ENCODE data around the gene SIGMAR1.

DNA sequence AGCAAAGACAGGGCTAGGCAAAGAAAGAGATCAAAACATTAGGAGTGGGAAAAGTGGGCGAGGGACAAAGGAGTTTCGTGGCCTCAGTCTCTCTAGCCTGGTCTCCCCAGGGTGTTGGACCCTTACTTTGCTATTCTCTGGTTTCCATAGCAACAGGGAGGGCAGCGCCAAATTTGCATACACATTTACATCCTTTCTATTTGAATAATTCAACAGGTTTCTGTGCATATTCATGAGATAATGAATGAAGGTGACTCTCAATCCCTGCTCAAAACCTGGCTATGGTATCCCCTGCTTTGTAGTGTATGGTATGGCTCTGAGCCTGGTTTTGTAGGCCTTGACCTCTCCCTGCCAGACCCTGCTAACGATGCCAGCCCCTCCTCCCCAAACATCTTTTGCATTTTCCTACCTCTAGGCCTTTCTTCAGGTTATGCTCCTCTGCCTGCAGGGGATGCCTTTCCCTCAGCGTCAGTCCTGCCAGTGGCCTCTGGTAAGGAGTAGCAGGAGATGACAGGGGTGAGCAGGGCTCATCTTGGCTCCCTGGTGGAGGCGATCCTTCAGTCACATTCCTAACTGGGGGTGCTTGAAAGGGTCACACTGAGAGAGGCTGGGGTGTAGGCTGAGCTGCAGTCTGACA is 35.5 kb downstream of the SIGMAR1 start:
- TF ChIP-seq, protein P1, sequence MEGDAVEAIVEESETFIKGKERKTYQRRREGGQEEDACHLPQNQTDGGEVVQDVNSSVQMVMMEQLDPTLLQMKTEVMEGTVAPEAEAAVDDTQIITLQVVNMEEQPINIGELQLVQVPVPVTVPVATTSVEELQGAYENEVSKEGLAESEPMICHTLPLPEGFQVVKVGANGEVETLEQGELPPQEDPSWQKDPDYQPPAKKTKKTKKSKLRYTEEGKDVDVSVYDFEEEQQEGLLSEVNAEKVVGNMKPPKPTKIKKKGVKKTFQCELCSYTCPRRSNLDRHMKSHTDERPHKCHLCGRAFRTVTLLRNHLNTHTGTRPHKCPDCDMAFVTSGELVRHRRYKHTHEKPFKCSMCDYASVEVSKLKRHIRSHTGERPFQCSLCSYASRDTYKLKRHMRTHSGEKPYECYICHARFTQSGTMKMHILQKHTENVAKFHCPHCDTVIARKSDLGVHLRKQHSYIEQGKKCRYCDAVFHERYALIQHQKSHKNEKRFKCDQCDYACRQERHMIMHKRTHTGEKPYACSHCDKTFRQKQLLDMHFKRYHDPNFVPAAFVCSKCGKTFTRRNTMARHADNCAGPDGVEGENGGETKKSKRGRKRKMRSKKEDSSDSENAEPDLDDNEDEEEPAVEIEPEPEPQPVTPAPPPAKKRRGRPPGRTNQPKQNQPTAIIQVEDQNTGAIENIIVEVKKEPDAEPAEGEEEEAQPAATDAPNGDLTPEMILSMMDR (IDR thresholded peaks at IDR 0.05): no peak
- no peak for TF ChIP-seq POLR2A (IDR thresholded peaks at IDR 0.05)
